ENCODE measurements around the gene SAG.

DNA sequence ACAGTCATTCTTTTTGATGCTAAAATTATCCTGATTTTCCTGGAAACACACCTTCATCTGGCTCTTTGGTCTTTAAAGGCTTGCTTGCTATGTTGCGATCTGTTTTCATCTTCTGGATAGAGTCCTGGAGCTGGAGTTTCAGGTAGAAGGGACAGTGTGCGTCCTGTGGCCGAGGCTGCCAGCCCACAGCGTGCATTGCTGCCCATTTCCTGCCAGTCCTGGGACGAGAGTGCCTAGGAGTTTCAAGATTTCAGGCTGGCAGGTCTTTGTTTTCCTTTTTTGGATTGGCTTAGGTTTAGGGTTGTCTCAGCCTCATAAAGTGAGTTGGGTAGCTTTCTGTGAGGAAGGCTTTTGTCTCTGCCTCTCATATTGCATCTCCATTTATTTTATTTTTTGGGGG lies 61.1 kb downstream of the SAG start:
- TF ChIP-seq, protein P1, sequence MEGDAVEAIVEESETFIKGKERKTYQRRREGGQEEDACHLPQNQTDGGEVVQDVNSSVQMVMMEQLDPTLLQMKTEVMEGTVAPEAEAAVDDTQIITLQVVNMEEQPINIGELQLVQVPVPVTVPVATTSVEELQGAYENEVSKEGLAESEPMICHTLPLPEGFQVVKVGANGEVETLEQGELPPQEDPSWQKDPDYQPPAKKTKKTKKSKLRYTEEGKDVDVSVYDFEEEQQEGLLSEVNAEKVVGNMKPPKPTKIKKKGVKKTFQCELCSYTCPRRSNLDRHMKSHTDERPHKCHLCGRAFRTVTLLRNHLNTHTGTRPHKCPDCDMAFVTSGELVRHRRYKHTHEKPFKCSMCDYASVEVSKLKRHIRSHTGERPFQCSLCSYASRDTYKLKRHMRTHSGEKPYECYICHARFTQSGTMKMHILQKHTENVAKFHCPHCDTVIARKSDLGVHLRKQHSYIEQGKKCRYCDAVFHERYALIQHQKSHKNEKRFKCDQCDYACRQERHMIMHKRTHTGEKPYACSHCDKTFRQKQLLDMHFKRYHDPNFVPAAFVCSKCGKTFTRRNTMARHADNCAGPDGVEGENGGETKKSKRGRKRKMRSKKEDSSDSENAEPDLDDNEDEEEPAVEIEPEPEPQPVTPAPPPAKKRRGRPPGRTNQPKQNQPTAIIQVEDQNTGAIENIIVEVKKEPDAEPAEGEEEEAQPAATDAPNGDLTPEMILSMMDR (IDR thresholded peaks at IDR 0.05; ENCODE audit: extremely low read depth in 1 of 2, insufficient read depth in 1 of 2, low read depth in 1 of 2, low read length in 2 of 2), result no peak
- no peak for TF ChIP-seq POLR2AphosphoS5 (IDR thresholded peaks at IDR 0.05; ENCODE audit: insufficient read depth, low read depth, low read length)
- no peak for TF ChIP-seq JUN (IDR thresholded peaks at IDR 0.05; ENCODE audit: borderline replicate concordance, insufficient read depth, insufficient read length, low read depth)
